ENCODE data around the gene PMEPA1. TPM values are rescaled to one million over a fixed set of nuclear protein-coding genes. Genes with fewer than 3 reads are reported as not detected.

PMEPA1 gene
- total RNA-seq, 2 donors from 2014 or later: 22.7 to 23.9 TPM

DNA sequence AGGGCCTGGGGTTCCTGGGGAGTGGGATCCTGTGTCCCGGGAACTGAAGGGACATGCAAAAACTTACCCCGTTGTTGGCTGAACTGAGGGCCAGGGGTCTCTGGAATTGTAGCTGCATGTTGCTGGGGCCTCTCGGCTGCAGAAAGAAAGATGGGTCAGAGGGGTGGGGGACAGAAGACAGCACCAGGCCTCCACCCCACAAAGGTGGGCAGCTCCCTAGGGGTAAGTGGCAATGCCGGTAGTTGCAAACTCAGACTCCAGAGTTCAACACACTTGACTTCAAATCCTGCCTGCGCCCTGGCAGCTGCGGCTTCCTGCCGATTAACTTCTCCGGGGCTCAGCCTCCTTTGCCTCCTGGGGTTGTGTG lies 94.4 kb downstream of the PMEPA1 start:
- no peak for TF ChIP-seq POLR2A (IDR thresholded peaks at IDR 0.05)
- TF ChIP-seq, protein P1, sequence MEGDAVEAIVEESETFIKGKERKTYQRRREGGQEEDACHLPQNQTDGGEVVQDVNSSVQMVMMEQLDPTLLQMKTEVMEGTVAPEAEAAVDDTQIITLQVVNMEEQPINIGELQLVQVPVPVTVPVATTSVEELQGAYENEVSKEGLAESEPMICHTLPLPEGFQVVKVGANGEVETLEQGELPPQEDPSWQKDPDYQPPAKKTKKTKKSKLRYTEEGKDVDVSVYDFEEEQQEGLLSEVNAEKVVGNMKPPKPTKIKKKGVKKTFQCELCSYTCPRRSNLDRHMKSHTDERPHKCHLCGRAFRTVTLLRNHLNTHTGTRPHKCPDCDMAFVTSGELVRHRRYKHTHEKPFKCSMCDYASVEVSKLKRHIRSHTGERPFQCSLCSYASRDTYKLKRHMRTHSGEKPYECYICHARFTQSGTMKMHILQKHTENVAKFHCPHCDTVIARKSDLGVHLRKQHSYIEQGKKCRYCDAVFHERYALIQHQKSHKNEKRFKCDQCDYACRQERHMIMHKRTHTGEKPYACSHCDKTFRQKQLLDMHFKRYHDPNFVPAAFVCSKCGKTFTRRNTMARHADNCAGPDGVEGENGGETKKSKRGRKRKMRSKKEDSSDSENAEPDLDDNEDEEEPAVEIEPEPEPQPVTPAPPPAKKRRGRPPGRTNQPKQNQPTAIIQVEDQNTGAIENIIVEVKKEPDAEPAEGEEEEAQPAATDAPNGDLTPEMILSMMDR (IDR thresholded peaks at IDR 0.05): no peak
- Histone ChIP-seq H3K4me1 (no peaks in the 10 kb centered on the region), H3K9me3 (no peaks in the 10 kb centered on the region), H3K36me3 (replicated peaks in 1 of 2; ENCODE audit: insufficient read depth in 1 of 2, low read depth in 2 of 2) (no peaks in the 10 kb centered on the region), H3K4me3 (no peak overlapping the region), H3K27ac (no peak overlapping the region), H3K27me3 (no peaks in the 10 kb centered on the region)
- WGBS, 2 donors: 64 to 71% methylated on average over 5 to 8 of the region's 8 CpGs
- ATAC-seq: no peak
- DNase-seq: no peak
- intact Hi-C loops (cut with DNase I): no loop called here

DNA sequence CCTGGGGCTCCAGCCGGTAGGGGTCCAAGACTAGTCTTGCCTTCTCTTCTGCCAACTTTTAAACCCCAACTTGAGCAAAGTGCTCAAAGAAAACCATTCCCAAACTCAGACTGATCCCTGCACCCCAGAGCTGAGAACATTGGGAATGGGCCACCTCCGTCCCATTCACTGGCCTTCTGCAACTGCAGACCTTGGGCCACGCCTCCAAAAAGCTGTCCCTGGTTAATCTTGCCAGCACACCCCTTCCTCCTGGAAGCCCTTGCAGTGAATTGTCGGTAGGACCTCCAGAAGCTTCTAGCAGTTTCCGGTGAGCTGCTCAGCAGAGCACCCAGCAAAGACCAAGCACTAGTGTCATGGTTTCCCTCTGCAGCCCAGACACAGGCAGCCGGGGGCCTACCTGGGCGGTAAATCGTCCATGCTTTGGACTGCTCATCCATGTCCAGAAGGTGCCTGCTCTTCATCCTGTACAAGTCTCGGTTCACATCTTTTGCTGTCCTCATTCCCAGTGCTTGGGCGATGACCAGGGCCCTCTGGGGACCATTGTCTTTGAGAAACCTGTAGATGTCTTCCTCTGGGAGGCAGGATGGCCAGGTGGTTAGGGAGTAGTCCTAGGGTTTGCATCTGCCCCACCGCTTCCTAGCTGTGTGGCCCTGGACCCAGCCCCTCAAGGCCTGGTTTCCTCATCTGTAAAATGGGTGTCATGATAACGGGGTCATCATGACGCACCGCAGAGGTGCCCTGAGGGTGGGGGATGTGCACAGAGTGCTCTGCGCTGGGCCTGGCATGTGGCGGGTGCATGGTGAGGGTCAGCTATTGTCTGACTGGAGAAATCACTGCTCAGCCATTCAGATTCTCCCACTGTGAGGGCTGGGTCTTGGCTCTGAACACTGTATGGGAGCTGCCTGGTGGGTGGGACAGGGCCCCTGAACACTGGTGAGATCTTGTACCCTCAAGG lies 95.0 kb downstream of the PMEPA1 start:
- Histone ChIP-seq H3K27me3 (no peaks in the 10 kb centered on the region), H3K4me1 (no peaks in the 10 kb centered on the region), H3K4me3 (no peak overlapping the region), H3K36me3 (replicated peaks in 1 of 2; ENCODE audit: insufficient read depth in 1 of 2, low read depth in 2 of 2) (no peaks in the 10 kb centered on the region), H3K27ac (no peak overlapping the region), H3K9me3 (no peaks in the 10 kb centered on the region)
- DNase-seq (no peak), ATAC-seq (no peak)
- intact Hi-C loops (cut with DNase I): no loop called here
- TF ChIP-seq, protein P1 (IDR thresholded peaks at IDR 0.05): no peak
- no peak for TF ChIP-seq POLR2A (IDR thresholded peaks at IDR 0.05)
- 66 to 74% methylated on average over 7 to 16 of the region's 16 CpGs for WGBS, 2 donors

DNA sequence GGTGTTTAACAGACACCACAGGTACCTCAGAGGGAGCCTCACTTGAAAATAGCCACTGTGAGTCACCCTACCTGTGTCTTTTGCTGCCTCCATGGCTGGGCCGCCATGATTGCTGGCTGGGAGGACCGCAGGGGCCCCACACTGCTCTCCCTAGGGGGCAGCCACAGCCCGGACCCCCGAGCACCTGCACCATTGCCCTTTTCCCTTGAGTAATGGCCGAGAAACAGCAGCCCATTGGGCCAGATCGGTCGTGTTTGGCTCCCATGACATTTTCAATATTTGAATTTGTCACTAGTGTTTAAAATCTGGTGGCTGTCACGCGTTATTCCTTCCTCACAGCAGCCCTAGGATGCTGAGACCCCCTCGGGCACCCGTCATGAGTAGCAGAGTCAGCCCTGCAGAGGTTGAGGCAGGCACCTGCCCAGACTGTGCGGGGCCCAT lies 96.3 kb downstream of the PMEPA1 start:
- no peak for DNase-seq
- no peak for ATAC-seq
- Histone ChIP-seq H3K9me3 (no peaks in the 10 kb centered on the region), H3K27me3 (no peaks in the 10 kb centered on the region), H3K36me3 (replicated peaks in 1 of 2; ENCODE audit: insufficient read depth in 1 of 2, low read depth in 2 of 2) (no peaks in the 10 kb centered on the region), H3K4me3 (no peak overlapping the region), H3K4me1 (no peaks in the 10 kb centered on the region), H3K27ac (no peak overlapping the region)
- TF ChIP-seq POLR2A (IDR thresholded peaks at IDR 0.05): no peak
- TF ChIP-seq, protein P1 (IDR thresholded peaks at IDR 0.05): no peak
- WGBS, 2 donors: 59 to 77% methylated on average over 9 to 12 of the region's 12 CpGs
- intact Hi-C loops (cut with DNase I): no loop called here

DNA sequence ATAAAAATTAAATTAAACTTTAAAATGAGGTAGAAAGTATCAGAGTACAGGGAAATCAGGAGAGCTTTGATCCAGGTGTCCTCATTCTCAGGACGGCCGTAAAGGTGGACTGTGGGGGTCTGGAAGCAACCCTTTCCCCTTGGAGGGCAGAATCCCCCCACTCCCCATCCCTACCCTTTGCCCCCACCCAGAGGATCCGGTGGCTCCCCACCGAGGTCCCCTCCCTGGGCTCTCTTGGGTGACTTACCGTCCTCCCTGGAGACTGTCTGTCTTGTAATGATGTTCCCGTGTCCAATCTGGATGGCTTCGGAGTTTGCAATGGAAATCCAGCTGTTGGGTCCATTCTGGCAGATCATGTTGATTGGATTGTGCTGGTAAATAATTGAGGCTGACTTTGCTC lies 96.9 kb downstream of the PMEPA1 start:
- no peak overlapping the region for H3K4me3 ChIP-seq
- no peaks in the 10 kb centered on the region for H3K4me1 ChIP-seq
- no peaks in the 10 kb centered on the region for H3K36me3 ChIP-seq (replicated peaks in 1 of 2; ENCODE audit: insufficient read depth in 1 of 2, low read depth in 2 of 2)
- H3K27ac ChIP-seq: no peak overlapping the region
- no peaks in the 10 kb centered on the region for H3K27me3 ChIP-seq
- no peaks in the 10 kb centered on the region for H3K9me3 ChIP-seq
- ATAC-seq (no peak), DNase-seq (peak in 1 of 4 donors; percentile 6)
- TF ChIP-seq, protein P1 (IDR thresholded peaks at IDR 0.05): no peak
- TF ChIP-seq POLR2A (IDR thresholded peaks at IDR 0.05): no peak
- intact Hi-C loops (cut with DNase I): no loop called here
- 70 to 82% methylated on average over 7 of the region's 7 CpGs for WGBS, 2 donors
